Effector memory CD4-positive, alpha-beta T cell (primary cell): ENCODE results near the gene SFT2D1.

Experiments
- DNase-seq, 3 donors: peaks; one replicate each; pipeline ENCODE4 v3.0.0-alpha.2; 2020
- H3K27ac ChIP-seq: 2 replicates; pipeline ENCODE4 v1.7.0; 2013; ENCODE audit warnings: mild to moderate bottlenecking, low read length, moderate library complexity; ENCODE audit not compliant: insufficient read depth, poor library complexity, severe bottlenecking
- H3K27me3 ChIP-seq: replicated peaks from 2 replicates; pipeline ENCODE4 v1.7.0; 2013; ENCODE audit warnings: mild to moderate bottlenecking, low read length; ENCODE audit not compliant: insufficient read depth, control insufficient read depth, poor library complexity, severe bottlenecking
- H3K36me3 ChIP-seq: 2 replicates; pipeline ENCODE4 v1.7.0; 2013; ENCODE audit warnings: mild to moderate bottlenecking, low read length, moderate library complexity; ENCODE audit not compliant: control insufficient read depth, insufficient read depth
- H3K4me1 ChIP-seq: 2 replicates; pipeline ENCODE4 v1.7.0; 2013; ENCODE audit warnings: low read length, mild to moderate bottlenecking; ENCODE audit not compliant: control insufficient read depth, insufficient read depth, poor library complexity, severe bottlenecking
- H3K4me3 ChIP-seq: 2 replicates; pipeline ENCODE4 v1.7.0; 2013; ENCODE audit warnings: low read length, low read depth, mild to moderate bottlenecking; ENCODE audit not compliant: insufficient read depth, poor library complexity, severe bottlenecking
- H3K9me3 ChIP-seq: 2 replicates; pipeline ENCODE4 v1.7.0; 2013; ENCODE audit warnings: mild to moderate bottlenecking, low read length, moderate library complexity; ENCODE audit not compliant: control insufficient read depth

The SFT2D1 gene

DNA sequence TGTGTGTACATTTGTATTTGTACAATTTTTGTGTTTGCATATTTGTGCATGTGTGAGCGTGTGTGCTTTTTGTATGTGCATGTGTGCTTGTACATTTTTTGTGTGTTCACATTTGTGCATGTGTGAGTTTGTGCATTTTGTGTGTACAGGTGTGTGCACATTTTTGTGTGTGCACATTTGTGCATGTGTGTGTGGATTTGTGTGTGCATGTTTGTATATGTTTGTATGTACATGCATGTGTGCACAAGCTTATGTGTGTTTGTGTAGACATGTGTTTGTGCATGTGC is 63.0 kb downstream of the SFT2D1 start:
- DNase-seq = no peak
- Histone ChIP-seq H3K27me3 (no peaks in the 10 kb centered on the region), H3K4me3 (no peak overlapping the region), H3K9me3 (no peaks in the 10 kb centered on the region), H3K4me1 (no peaks in the 10 kb centered on the region), H3K27ac (no peak overlapping the region), H3K36me3 (no peaks in the 10 kb centered on the region)

DNA sequence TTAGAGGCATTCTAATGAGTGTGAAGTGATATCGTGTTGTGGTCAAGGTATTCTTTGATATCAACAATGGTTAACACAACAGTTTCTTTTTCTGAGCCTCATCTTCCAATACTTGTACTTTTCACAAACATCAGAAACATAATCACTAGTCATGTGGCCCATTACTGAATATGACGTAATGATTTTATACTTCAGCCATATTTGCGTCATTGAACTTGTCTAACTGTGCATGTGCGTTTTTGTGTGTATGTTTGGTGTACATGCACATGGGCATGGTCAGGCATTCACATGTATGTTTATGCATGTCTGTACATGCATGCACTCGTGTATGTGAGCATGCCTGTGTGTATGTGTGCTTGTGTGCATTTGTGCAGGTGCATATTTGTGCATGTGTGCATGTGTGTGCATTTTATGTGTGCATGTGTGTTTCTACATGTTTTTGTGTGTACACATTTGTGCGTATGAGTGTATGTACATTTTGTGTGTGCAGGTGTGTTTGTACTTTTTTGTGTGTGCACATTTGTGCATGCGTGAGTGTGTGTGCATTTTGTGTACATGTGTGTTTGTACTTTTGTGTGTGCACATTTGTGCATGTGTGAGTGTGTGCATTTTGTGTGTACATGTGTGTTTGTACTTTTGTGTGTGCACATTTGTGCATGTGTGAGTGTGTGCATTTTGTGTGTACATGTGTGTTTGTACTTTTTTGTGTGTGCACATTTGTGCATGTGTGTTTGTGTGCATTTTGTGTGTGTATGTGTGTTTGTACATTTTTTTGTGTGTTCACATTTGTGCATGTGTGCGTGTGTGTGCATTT is 63.6 kb downstream of the SFT2D1 start:
- Histone ChIP-seq H3K27me3 (no peaks in the 10 kb centered on the region), H3K4me1 (no peaks in the 10 kb centered on the region), H3K36me3 (no peaks in the 10 kb centered on the region), H3K9me3 (no peaks in the 10 kb centered on the region), H3K4me3 (no peak overlapping the region), H3K27ac (no peak overlapping the region)
- DNase-seq = no peak

DNA sequence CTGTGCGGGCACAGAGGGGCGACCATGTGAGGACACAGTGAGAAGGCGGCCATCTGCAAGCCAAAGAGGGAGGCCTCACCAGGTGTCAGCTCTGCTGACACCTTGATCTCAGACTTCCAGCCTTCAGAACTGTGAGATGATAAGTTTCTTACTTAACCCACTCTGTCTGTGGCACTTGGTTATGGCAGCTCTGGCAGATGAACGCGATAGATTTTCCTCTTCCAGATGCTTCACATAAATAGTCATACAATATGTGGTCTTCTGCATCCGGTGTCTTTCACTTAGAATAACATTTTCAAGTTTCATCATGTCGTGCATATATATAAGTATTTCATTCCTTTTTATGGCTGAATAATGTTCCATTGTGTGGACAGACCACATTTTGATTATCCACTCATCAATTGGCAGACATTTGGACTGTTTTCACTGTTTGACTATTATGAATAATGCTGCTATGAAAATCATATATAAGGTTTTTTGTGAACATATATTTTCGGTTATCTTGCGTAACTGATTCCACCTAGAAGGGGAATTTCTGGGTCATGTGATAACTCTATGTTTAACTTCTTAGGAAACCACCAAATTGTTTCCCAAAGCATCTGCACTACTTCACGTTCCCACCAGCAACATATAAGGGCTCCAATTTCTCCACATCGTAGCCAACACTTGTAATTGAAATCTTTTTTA is 64.3 kb downstream of the SFT2D1 start:
- H3K4me3 ChIP-seq = no peak overlapping the region

DNA sequence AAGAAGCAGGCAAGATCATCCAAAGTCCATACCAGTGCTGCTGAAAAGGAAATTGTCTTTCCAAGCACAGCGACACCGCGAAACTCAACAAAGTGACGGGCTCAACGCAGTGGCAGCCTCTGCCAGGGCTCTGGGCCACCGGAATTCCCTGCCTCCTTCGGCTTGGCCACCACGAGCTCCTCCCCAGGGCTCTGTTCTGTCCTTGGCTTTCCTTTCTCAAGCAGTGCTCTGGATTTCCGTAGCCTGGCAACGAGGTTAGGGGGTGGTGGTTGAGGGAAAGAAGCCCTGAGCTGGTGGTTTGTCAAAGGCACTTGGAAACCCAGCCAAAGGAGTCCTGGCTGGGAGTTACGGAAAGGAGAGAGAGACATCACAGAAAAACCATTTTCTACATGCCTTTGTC is 65.3 kb downstream of the SFT2D1 start:
- Histone ChIP-seq H3K36me3 (no peaks in the 10 kb centered on the region), H3K4me3 (no peak overlapping the region), H3K4me1 (no peaks in the 10 kb centered on the region), H3K27ac (no peak overlapping the region), H3K27me3 (no peaks in the 10 kb centered on the region), H3K9me3 (no peaks in the 10 kb centered on the region)
- no peak for DNase-seq

More for the DNA sequence above, 64.3 kb downstream of the SFT2D1 start:
- Histone ChIP-seq H3K27me3 (no peaks in the 10 kb centered on the region), H3K27ac (no peak overlapping the region), H3K9me3 (no peaks in the 10 kb centered on the region), H3K4me1 (no peaks in the 10 kb centered on the region), H3K36me3 (no peaks in the 10 kb centered on the region)
- no peak for DNase-seq

DNA sequence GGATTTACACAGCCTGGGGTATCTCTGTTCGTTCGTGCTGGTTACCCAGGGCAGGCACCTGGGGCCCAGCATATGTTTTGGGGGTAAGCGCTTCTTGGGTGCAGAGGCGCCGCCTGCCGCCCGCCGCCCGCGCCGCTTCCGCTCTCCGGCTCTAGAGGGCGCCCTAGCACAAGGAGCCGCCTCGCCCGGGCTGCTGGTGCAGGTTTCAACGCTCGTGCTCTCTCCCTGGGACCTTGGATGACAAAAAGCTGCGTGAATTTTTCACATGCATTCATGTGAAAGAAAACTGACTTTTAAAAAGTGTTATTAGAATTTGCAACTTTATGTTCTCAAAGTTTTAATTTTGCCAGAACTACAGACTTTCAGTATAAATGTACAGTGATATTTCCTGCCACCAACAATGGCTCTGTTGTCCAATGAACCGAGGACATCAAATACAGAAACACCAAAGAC is 66.6 kb downstream of the SFT2D1 start:
- Histone ChIP-seq H3K27ac (no peak overlapping the region), H3K27me3 (no peaks in the 10 kb centered on the region), H3K4me3 (no peak overlapping the region), H3K4me1 (no peaks in the 10 kb centered on the region), H3K36me3 (no peaks in the 10 kb centered on the region), H3K9me3 (no peaks in the 10 kb centered on the region)
- DNase-seq = peak; percentile 61 to 66 (median 65)

GRCh38 chr6:166274739-166275370 is 67.5 kb downstream of the SFT2D1 start:
- Histone ChIP-seq H3K4me1 (no peaks in the 10 kb centered on the region), H3K27ac (no peak overlapping the region), H3K27me3 (no peaks in the 10 kb centered on the region), H3K4me3 (no peak overlapping the region), H3K36me3 (no peaks in the 10 kb centered on the region), H3K9me3 (no peaks in the 10 kb centered on the region)
- no peak for DNase-seq

- Histone ChIP-seq H3K27me3 (no peaks in the 10 kb centered on the region), H3K4me3 (no peak overlapping the region), H3K27ac (no peak overlapping the region), H3K9me3 (no peaks in the 10 kb centered on the region), H3K4me1 (no peaks in the 10 kb centered on the region), H3K36me3 (no peaks in the 10 kb centered on the region)
- DNase-seq = no peak
These were observed 68.2 kb downstream of the SFT2D1 start for GRCh38 chr6:166274163-166274562.

GRCh38 chr6:166271376-166271765 is 71.0 kb downstream of the SFT2D1 start:
- no peaks in the 10 kb centered on the region for H3K9me3 ChIP-seq
- no peak overlapping the region for H3K4me3 ChIP-seq
- no peak for DNase-seq
- no peaks in the 10 kb centered on the region for H3K27me3 ChIP-seq
- no peaks in the 10 kb centered on the region for H3K36me3 ChIP-seq
- no peaks in the 10 kb centered on the region for H3K4me1 ChIP-seq
- H3K27ac ChIP-seq = no peak overlapping the region

DNA sequence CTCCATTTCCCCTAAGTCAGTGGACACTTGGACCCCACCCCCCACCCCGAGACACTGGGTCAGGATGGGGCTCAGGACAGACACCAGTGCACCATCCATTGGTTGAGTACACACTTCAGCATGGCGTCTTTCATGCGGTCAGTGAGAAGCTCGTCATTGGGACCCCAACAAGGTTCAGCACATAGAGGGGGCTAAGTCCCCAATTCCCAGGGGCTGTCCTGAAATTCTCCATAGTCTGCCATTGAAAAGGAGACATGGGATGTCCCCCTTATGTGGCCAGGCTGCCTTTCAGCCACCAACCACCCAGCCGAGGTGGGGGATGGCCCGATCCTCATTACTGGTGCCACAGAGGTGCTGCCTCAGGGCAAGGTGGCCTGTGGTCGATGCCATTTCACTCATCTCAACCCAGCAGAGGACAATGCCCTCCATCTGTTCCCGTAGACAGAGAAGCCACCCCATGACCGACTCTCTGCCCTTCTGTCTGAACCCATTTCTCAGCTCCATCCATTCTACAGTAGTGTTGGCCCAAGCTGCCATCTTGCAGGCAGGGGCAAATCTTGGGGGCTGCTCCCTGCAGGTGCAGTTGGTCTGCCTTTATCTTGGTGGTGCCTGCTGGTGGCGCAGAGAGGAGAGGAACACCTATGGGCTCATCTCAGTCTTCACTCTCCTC is 71.5 kb downstream of the SFT2D1 start:
- Histone ChIP-seq H3K27me3 (no peaks in the 10 kb centered on the region), H3K4me1 (no peaks in the 10 kb centered on the region), H3K27ac (no peak overlapping the region), H3K9me3 (no peaks in the 10 kb centered on the region), H3K36me3 (no peaks in the 10 kb centered on the region), H3K4me3 (no peak overlapping the region)
- DNase-seq = no peak
